ENCODE data around the gene FRMD7.

The FRMD7 gene

GRCh38 chrX:132045456-132045855 is 82.4 kb downstream of the FRMD7 start:
- no peaks in the 10 kb centered on the region for H3K36me3 ChIP-seq (replicated peaks)
- no peak overlapping the region for H3K4me3 ChIP-seq (ENCODE audit: low read depth, low read length)
- H3K27ac ChIP-seq: no peak overlapping the region
- no peak for DNase-seq
- no peaks in the 10 kb centered on the region for H3K27me3 ChIP-seq (replicated peaks)
- in situ Hi-C loops (cut with HindIII; ENCODE audit: low pct_ligation_motif_present, low sequenced_read_pairs): no loop called here
- no peak for TF ChIP-seq CTCF (IDR thresholded peaks at IDR 0.05; ENCODE audit: low read depth, low read length, missing control alignments)

- no peak for TF ChIP-seq CTCF (IDR thresholded peaks at IDR 0.05; ENCODE audit: low read depth, low read length, missing control alignments)
- DNase-seq: peak; percentile 48
- H3K4me3 ChIP-seq (ENCODE audit: low read depth, low read length): no peak overlapping the region
- H3K27ac ChIP-seq: no peak overlapping the region
- no peaks in the 10 kb centered on the region for H3K27me3 ChIP-seq (replicated peaks)
- no peaks in the 10 kb centered on the region for H3K36me3 ChIP-seq (replicated peaks)
- in situ Hi-C loops (cut with HindIII; ENCODE audit: low pct_ligation_motif_present, low sequenced_read_pairs): no loop called here
These were observed 82.9 kb downstream of the FRMD7 start for GRCh38 chrX:132044953-132045352.

- no peak overlapping the region for H3K4me3 ChIP-seq (ENCODE audit: low read depth, low read length)
- no peak for TF ChIP-seq CTCF (IDR thresholded peaks at IDR 0.05; ENCODE audit: low read depth, low read length, missing control alignments)
- no peak overlapping the region for H3K27ac ChIP-seq
- in situ Hi-C loops (cut with HindIII; ENCODE audit: low pct_ligation_motif_present, low sequenced_read_pairs): no loop called here
- H3K27me3 ChIP-seq (replicated peaks): no peaks in the 10 kb centered on the region
- no peaks in the 10 kb centered on the region for H3K36me3 ChIP-seq (replicated peaks)
- no peak for DNase-seq
These were observed 83.8 kb downstream of the FRMD7 start for GRCh38 chrX:132043977-132044376.

GRCh38 chrX:132041015-132041414 is 86.8 kb downstream of the FRMD7 start:
- H3K27ac ChIP-seq: no peak overlapping the region
- H3K27me3 ChIP-seq (replicated peaks): no peaks in the 10 kb centered on the region
- DNase-seq: peak; percentile 63
- no peak for TF ChIP-seq CTCF (IDR thresholded peaks at IDR 0.05; ENCODE audit: low read depth, low read length, missing control alignments)
- H3K4me3 ChIP-seq (ENCODE audit: low read depth, low read length): no peak overlapping the region
- in situ Hi-C loops (cut with HindIII; ENCODE audit: low pct_ligation_motif_present, low sequenced_read_pairs): no loop called here
- no peaks in the 10 kb centered on the region for H3K36me3 ChIP-seq (replicated peaks)

GRCh38 chrX:132040066-132040465 is 87.8 kb downstream of the FRMD7 start:
- in situ Hi-C loops (cut with HindIII; ENCODE audit: low pct_ligation_motif_present, low sequenced_read_pairs): no loop called here
- Histone ChIP-seq H3K4me3 (ENCODE audit: low read depth, low read length) (no peak overlapping the region), H3K27ac (no peak overlapping the region)

More at GRCh38 chrX:132040066-132040465, 87.8 kb downstream of the FRMD7 start:
- no peak for DNase-seq
- H3K27me3 ChIP-seq (replicated peaks): no peaks in the 10 kb centered on the region
- no peak for TF ChIP-seq CTCF (IDR thresholded peaks at IDR 0.05; ENCODE audit: low read depth, low read length, missing control alignments)
- no peaks in the 10 kb centered on the region for H3K36me3 ChIP-seq (replicated peaks)
